ENCODE data around the gene DENND1A.

DENND1A gene

GRCh38 chr9:123350590-123351310, 579.2 kb downstream of the DENND1A start:
- no peak for TF ChIP-seq CTCF (IDR thresholded peaks at IDR 0.05; ENCODE audit: low read depth, low read length)
- DNase-seq (ENCODE audit: extremely low read depth, low read depth) = no peak

DNA sequence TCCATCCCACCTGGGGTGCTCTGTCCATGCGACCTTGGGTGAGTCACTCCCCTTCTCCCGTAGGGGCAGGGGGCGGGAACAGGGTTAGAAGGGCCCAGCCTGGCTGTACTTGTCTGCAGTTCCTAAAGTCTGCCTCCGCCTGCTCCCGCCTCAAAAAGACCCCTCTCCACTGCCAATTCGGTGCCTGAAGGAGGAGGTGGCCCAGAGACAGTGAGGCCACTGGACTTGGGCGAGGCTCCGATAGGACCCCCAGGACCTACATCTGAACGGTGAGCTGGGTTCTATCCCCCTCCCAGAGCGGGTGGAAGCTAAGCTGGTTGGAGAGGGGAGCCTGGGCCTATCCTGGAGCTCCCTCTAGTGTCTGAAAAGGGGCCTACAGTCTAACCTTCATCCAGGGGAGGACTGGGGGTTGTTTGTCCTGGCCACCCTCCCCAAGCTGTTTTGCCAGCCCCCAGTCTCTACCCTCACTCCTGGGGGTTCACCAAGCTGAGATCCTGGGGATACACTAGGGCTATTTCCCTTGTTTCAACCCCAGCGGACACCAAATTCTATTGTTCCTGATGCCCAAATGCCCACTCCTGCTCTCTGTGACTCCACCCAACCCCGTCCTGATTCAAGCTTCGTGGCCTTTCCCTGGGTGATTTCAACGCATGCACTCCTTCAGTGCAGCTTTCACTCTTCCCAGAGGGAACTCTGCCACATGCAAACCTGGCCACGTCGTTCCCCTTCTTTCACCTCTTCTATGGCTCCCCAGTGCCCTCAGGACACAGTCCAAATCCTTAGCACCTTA, 580.0 kb downstream of the DENND1A start:
- no peak for DNase-seq (ENCODE audit: extremely low read depth, low read depth)
- peak; percentile 97 for TF ChIP-seq CTCF (IDR thresholded peaks at IDR 0.05; ENCODE audit: low read depth, low read length)

GRCh38 chr9:123349033-123349432, 580.9 kb downstream of the DENND1A start:
- no peak for DNase-seq (ENCODE audit: extremely low read depth, low read depth)
- TF ChIP-seq CTCF (IDR thresholded peaks at IDR 0.05; ENCODE audit: low read depth, low read length) = no peak

DNA sequence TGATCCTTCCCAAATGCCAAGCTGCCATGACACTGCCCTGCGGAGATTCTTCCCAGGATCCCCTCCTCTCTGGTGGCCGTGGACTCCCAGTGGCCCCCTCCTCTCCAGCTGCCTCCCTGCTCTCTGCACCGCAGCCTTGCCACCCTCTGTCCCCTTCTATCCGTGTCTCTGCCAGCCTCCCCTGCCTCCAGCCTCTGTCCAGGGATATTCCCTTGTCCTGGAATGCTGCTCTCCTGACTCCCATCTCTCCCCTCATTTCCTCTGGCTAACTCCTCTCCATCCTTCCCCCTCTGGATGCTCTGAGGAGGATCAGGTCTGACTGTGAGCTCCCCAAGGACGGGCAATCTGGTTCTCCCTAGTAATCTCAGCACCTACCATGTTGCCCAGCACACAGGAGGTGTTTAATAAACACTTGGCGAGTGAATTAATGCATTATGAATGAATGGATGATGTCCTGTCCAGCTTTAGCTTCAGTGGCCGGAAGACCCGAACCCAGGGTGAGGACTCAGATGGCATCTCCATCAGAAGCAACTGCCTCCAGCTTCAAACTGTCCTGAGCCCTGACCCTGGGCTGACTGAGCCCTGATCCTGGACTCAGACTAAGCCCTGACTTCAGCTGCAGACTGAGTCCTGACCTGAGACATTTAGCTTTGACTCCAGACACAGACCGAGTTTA, 581.5 kb downstream of the DENND1A start:
- DNase-seq (ENCODE audit: extremely low read depth, low read depth) = no peak
- TF ChIP-seq CTCF (IDR thresholded peaks at IDR 0.05; ENCODE audit: low read depth, low read length) = no peak

DNA sequence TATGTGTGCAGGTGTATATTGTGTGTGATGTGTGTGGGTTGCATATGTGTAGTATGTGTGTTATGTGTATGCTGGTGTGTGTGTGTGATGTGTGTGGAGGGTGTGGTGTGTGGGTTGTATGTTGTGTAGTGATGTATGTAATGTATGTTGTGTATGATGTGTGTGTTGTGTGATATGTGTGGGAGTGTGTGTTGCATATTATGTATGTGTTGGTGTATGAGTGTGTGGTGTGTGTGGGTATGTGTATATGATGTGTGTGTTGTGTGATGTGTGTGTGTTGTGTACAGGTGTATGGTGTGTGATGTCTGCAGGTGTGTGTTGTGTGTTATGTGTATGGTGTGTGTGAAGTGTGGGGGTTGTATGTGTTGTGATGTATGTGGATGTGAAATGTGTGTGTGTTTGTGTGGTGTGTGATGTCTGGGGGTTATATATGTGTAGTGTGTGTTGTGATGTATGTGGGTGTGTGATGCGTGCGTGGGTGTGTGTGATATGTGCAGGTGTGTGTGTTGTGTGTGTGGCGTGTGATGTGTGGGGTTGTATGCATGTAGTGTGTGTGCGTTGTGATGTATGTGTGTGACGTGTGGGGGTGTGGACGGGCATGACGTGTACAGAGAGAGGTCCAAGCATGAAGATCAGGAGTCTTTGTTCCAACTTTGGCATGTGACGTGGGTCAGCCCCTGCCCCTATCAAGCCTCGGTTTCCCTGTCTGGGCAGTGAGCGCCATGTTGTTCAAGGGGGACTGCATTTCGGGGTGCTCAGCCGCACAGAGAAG, 582.5 kb downstream of the DENND1A start:
- TF ChIP-seq CTCF (IDR thresholded peaks at IDR 0.05; ENCODE audit: low read depth, low read length) = no peak
- DNase-seq (ENCODE audit: extremely low read depth, low read depth) = no peak

- no peak for DNase-seq (ENCODE audit: extremely low read depth, low read depth)
- TF ChIP-seq CTCF (IDR thresholded peaks at IDR 0.05; ENCODE audit: low read depth, low read length) = no peak
These were observed 583.1 kb downstream of the DENND1A start for GRCh38 chr9:123346826-123347225.
